K562 (cell line): ENCODE results near the gene ZMIZ1. TPM values are rescaled to one million over a fixed set of nuclear protein-coding genes. Genes with fewer than 3 reads are reported as not detected.

ENCODE experiments used
- BRD4 ChIP-seq: fragments of 200-600 bp; sonication (generic); IDR thresholded peaks from 2 replicates; pipeline ENCODE4 v1.6.1; 2017; ENCODE audit warnings: inconsistent platforms
- CHD4 ChIP-seq: fragments of 200-600 bp; sonication (generic); IDR thresholded peaks from 3 replicates; pipeline ENCODE4 v1.6.1; 2012; ENCODE audit warnings: low read depth, mild to moderate bottlenecking, mixed read lengths, low read length, inconsistent platforms; ENCODE audit not compliant: insufficient read depth, insufficient replicate concordance, poor library complexity, severe bottlenecking
- DIDO1 ChIP-seq: fragments of 450-650 bp; IDR thresholded peaks from 2 replicates; pipeline ENCODE4 v1.6.1; 2016; ENCODE audit warnings: low read depth, missing biosample characterization, missing genetic modification characterization
- KLF16 ChIP-seq: IDR thresholded peaks from 2 replicates; pipeline ENCODE4 v1.6.1; 2016; ENCODE audit warnings: antibody characterized with exemption
- MYBL2 ChIP-seq, 2 experiments: fragments of 450-650 bp in 1 of 2; sonication (generic) in 1 of 2; formaldehyde crosslinking in 1 of 2; IDR thresholded peaks; 2 replicates each; pipeline versions ENCODE4 v1.6.1 to v1.8.1; 2017 to 2022; ENCODE audit warnings: borderline replicate concordance in 1 of 2, inconsistent platforms in 1 of 2, low read depth in 1 of 2, mild to moderate bottlenecking in 1 of 2, missing genetic modification reagents in 1 of 2, moderate library complexity in 1 of 2
- NR1H2 ChIP-seq: sonication (generic); formaldehyde crosslinking; IDR thresholded peaks from 2 replicates; pipeline ENCODE4 v1.4.0; 2020; ENCODE audit warnings: mild to moderate bottlenecking, missing genetic modification reagents
- NR3C1 ChIP-seq: sonication (generic); formaldehyde crosslinking; IDR thresholded peaks from 2 replicates; pipeline ENCODE4 v1.8.1; 2022; ENCODE audit warnings: missing genetic modification reagents
- PBX2 ChIP-seq, 2 experiments: IDR thresholded peaks in 1 of 2; conservative IDR thresholded peaks in 1 of 2; 2 replicates each; pipeline ENCODE4 v1.6.1; 2016; ENCODE audit warnings: low read depth in 2 of 2, mild to moderate bottlenecking in 1 of 2, missing compliant biosample characterization in 1 of 2, missing genetic modification characterization in 1 of 2, moderate library complexity in 1 of 2
- PURB ChIP-seq: sonication (generic); formaldehyde crosslinking; IDR thresholded peaks from 2 replicates; pipeline ENCODE4 v1.9.0; 2021; ENCODE audit warnings: low read depth, mild to moderate bottlenecking, missing genetic modification reagents
- THRB ChIP-seq: fragments of 450-650 bp; formaldehyde crosslinking; conservative IDR thresholded peaks from 2 replicates; pipeline ENCODE4 v1.4.0; 2022; ENCODE audit warnings: mild to moderate bottlenecking, missing genetic modification characterization
- YY1 ChIP-seq, 3 experiments: IDR thresholded peaks; 2 replicates each; pipeline ENCODE4 v1.6.1; 2011; ENCODE audit warnings: low read length in 2 of 3, mild to moderate bottlenecking in 2 of 3, moderate library complexity in 2 of 3, borderline replicate concordance in 1 of 3, control low read depth in 1 of 3, low read depth in 1 of 3; ENCODE audit not compliant: insufficient read depth in 3 of 3, insufficient replicate concordance in 2 of 3, control insufficient read depth in 1 of 3, insufficient read length in 1 of 3; ENCODE audit errors: extremely low read depth in 1 of 3
- ZFP1 ChIP-seq: fragments of 450-650 bp; formaldehyde crosslinking; IDR thresholded peaks from 2 replicates; pipeline ENCODE4 v1.4.0; 2020; ENCODE audit warnings: mild to moderate bottlenecking, mixed read lengths
- polyA plus RNA-seq, 8 experiments: library from polyadenylated mRNA; depleted of rRNA in 4 of 8; stranded (reverse) in 5 of 8; unstranded in 3 of 8; fragments of >200 nt; fragmentation: Nextera tagmentation in 2 of 8; fragmentation: Illumina TruSeq in 1 of 8; extraction: Ambion mirVana in 2 of 8; extraction: Trizol in 1 of 8; gene quantifications; 2 replicates each; pipeline versions ENCODE4 v1.2.1 to v1.2.3, GENCODE V29; 2011 to 2014; ENCODE audit warnings: inconsistent platforms in 1 of 8, missing spikeins in 1 of 8
- total RNA-seq, 7 experiments: library from RNA; depleted of rRNA in 6 of 7; stranded (reverse); fragments of >200 nt in 6 of 7; fragmentation: Illumina TruSeq in 2 of 7; extraction: Trizol in 2 of 7; gene quantifications; 2 replicates each; pipeline versions ENCODE4 v1.2.1 to v1.2.3, GENCODE V29; 2011 to 2021; ENCODE audit warnings: low replicate concordance in 1 of 7
- TF ChIP-seq, protein P1 (sequence below): fragments of 450-650 bp; IDR thresholded peaks from 2 replicates; pipeline ENCODE4 v1.7.1; 2018; ENCODE audit warnings: mild to moderate bottlenecking, low read depth; ENCODE audit not compliant: partially characterized antibody
- TF ChIP-seq, protein P2 (sequence below): fragments of 250-450 bp; sonication (Bioruptor Pico); IDR thresholded peaks from 2 replicates; pipeline ENCODE4 v1.5.0; 2021
- TF ChIP-seq, protein P3 (sequence below): sonication (generic); IDR thresholded peaks from 2 replicates; pipeline ENCODE4 v1.6.1; 2016

ZMIZ1 gene
- total and polyA plus RNA-seq, 9 of the 15 experiments (the other 6 are each of a cell fraction or from before 2014, with no cell fraction given) = 1.0 to 37.3 (median 4.3) TPM

DNA sequence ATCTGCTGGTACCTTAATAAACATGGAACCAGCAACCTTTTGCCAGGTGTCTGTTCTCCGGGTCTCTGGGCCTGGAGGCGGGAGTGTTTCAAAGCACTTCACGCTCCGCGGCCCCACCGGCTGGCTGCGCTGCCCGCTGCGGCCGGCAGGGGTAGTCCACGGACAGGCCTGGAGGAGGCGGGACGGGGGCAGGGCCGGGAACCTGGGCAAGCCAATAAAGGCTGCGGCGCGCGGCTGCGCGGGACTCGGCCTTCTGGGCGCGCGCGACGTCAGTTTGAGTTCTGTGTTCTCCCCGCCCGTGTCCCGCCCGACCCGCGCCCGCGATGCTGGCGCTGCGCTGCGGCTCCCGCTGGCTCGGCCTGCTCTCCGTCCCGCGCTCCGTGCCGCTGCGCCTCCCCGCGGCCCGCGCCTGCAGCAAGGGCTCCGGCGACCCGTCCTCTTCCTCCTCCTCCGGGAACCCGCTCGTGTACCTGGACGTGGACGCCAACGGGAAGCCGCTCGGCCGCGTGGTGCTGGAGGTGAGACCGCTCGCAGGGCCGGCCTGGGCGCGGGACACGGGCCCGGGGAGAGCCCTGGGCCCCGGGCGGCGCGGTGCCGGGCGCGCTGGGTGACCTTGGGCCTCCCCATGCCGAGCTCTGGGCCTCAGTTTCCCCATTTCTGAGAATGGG lies 278.6 kb downstream of the ZMIZ1 start, which contains the start of gene PPIF (continued):
- TF ChIP-seq ZFP1 (CRISPR knock-in tag) = peak; percentile 42; the same call in 1 of the 2 replicates
- no peak for TF ChIP-seq PURB (CRISPR knock-in tag)
- TF ChIP-seq, protein P1, sequence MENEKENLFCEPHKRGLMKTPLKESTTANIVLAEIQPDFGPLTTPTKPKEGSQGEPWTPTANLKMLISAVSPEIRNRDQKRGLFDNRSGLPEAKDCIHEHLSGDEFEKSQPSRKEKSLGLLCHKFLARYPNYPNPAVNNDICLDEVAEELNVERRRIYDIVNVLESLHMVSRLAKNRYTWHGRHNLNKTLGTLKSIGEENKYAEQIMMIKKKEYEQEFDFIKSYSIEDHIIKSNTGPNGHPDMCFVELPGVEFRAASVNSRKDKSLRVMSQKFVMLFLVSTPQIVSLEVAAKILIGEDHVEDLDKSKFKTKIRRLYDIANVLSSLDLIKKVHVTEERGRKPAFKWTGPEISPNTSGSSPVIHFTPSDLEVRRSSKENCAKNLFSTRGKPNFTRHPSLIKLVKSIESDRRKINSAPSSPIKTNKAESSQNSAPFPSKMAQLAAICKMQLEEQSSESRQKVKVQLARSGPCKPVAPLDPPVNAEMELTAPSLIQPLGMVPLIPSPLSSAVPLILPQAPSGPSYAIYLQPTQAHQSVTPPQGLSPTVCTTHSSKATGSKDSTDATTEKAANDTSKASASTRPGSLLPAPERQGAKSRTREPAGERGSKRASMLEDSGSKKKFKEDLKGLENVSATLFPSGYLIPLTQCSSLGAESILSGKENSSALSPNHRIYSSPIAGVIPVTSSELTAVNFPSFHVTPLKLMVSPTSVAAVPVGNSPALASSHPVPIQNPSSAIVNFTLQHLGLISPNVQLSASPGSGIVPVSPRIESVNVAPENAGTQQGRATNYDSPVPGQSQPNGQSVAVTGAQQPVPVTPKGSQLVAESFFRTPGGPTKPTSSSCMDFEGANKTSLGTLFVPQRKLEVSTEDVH = peak; percentile 1
- no peak for TF ChIP-seq THRB (CRISPR knock-in tag)
- TF ChIP-seq KLF16 = peak; percentile 64; the same call in 1 of the 2 replicates
- TF ChIP-seq, protein P2, sequence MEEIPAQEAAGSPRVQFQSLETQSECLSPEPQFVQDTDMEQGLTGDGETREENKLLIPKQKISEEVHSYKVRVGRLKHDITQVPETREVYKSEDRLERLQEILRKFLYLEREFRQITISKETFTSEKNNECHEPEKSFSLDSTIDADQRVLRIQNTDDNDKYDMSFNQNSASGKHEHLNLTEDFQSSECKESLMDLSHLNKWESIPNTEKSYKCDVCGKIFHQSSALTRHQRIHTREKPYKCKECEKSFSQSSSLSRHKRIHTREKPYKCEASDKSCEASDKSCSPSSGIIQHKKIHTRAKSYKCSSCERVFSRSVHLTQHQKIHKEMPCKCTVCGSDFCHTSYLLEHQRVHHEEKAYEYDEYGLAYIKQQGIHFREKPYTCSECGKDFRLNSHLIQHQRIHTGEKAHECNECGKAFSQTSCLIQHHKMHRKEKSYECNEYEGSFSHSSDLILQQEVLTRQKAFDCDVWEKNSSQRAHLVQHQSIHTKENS = no peak
- 0 out of 2 replicates have a peak, but pooled peaks have one; percentile 64 for TF ChIP-seq NR3C1 (CRISPR knock-in tag)
- TF ChIP-seq MYBL2 (IDR thresholded peaks at IDR 0.05; ENCODE audit: low read depth) = no peak
- TF ChIP-seq MYBL2 (CRISPR knock-in tag; IDR thresholded peaks at IDR 0.05; ENCODE audit: borderline replicate concordance) = no peak
- TF ChIP-seq NR1H2 (CRISPR knock-in tag) = 0 out of 2 replicates have a peak, but pooled peaks have one; percentile 86
- TF ChIP-seq YY1 (IDR thresholded peaks at IDR 0.05; ENCODE audit: borderline replicate concordance in 1 of 3, control insufficient read depth in 1 of 3, extremely low read depth in 1 of 3, insufficient read depth in 3 of 3, insufficient read length in 1 of 3, insufficient replicate concordance in 2 of 3, low read depth in 1 of 3, low read length in 2 of 3) = peak in 2 of 3 experiments; percentile 56 to 71
- TF ChIP-seq BRD4 = peak; percentile 94
- peak; percentile 18 for TF ChIP-seq CHD4
- no peak for TF ChIP-seq PBX2 (CRISPR knock-in tag; IDR thresholded peaks at IDR 0.05; ENCODE audit: low read depth)
- TF ChIP-seq PBX2 (tag; conservative IDR thresholded peaks at IDR 0.05; ENCODE audit: low read depth) = no peak
- no peak for TF ChIP-seq DIDO1 (tag)
- TF ChIP-seq, protein P3, sequence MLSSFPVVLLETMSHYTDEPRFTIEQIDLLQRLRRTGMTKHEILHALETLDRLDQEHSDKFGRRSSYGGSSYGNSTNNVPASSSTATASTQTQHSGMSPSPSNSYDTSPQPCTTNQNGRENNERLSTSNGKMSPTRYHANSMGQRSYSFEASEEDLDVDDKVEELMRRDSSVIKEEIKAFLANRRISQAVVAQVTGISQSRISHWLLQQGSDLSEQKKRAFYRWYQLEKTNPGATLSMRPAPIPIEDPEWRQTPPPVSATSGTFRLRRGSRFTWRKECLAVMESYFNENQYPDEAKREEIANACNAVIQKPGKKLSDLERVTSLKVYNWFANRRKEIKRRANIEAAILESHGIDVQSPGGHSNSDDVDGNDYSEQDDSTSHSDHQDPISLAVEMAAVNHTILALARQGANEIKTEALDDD = no peak
